ENCODE measurements around the gene NRP2.
A peak's percentile ranks its signal among the peaks of the same experiment; 100 is the strongest.

Gene NRP2

GRCh38 chr2:205706769-205707381 lies 24.6 kb downstream of the NRP2 start:
- DNase-seq (ENCODE audit: low spot score), result no peak

- no peak for DNase-seq (ENCODE audit: low spot score)
Measured at GRCh38 chr2:205708231-205708631, 25.9 kb downstream of the NRP2 start.

GRCh38 chr2:205709319-205709718 lies 27.0 kb downstream of the NRP2 start:
- DNase-seq (ENCODE audit: low spot score), result no peak

GRCh38 chr2:205712508-205712907 lies 30.2 kb downstream of the NRP2 start:
- no peak for DNase-seq (ENCODE audit: low spot score)

GRCh38 chr2:205713086-205713485 lies 30.8 kb downstream of the NRP2 start:
- DNase-seq (ENCODE audit: low spot score), result no peak

GRCh38 chr2:205714058-205714776 lies 31.9 kb downstream of the NRP2 start:
- no peak for DNase-seq (ENCODE audit: low spot score)

GRCh38 chr2:205714789-205715720 lies 32.8 kb downstream of the NRP2 start:
- DNase-seq (ENCODE audit: low spot score), result no peak

GRCh38 chr2:205715831-205716525 lies 33.7 kb downstream of the NRP2 start:
- no peak for DNase-seq (ENCODE audit: low spot score)

GRCh38 chr2:205717175-205717846 lies 35.0 kb downstream of the NRP2 start:
- no peak for DNase-seq (ENCODE audit: low spot score)

GRCh38 chr2:205717999-205718398 lies 35.7 kb downstream of the NRP2 start:
- no peak for DNase-seq (ENCODE audit: low spot score)

GRCh38 chr2:205719847-205720246 lies 37.5 kb downstream of the NRP2 start:
- no peak for DNase-seq (ENCODE audit: low spot score)

- DNase-seq (ENCODE audit: low spot score), result peak; percentile 59
Measured at GRCh38 chr2:205720451-205720902, 38.2 kb downstream of the NRP2 start.

GRCh38 chr2:205721057-205721449 lies 38.8 kb downstream of the NRP2 start:
- DNase-seq (ENCODE audit: low spot score), result no peak

GRCh38 chr2:205722283-205722918 lies 40.1 kb downstream of the NRP2 start:
- DNase-seq (ENCODE audit: low spot score), result no peak

GRCh38 chr2:205723179-205723578 lies 40.9 kb downstream of the NRP2 start:
- no peak for DNase-seq (ENCODE audit: low spot score)

- no peak for DNase-seq (ENCODE audit: low spot score)
Measured at GRCh38 chr2:205725059-205725458, 42.8 kb downstream of the NRP2 start.

- no peak for DNase-seq (ENCODE audit: low spot score)
Measured at GRCh38 chr2:205726506-205726905, 44.2 kb downstream of the NRP2 start.

GRCh38 chr2:205727174-205727573 lies 44.9 kb downstream of the NRP2 start:
- no peak for DNase-seq (ENCODE audit: low spot score)

GRCh38 chr2:205728366-205728765 lies 46.1 kb downstream of the NRP2 start:
- no peak for DNase-seq (ENCODE audit: low spot score)

- DNase-seq (ENCODE audit: low spot score), result no peak
Measured at GRCh38 chr2:205730191-205730590, 47.9 kb downstream of the NRP2 start.

Measured in ecto neural progenitor cell (in vitro differentiated cells).